HCEC 1CT (cell line): ENCODE results near the gene PPP1R7.
"Not testable (repeated sequence)": the region's sequence is repeated elsewhere in the genome, so short reads cannot be mapped to it uniquely, and the experiment has no call there.

Experiments
- DNase-seq: peaks from one replicate; pipeline ENCODE4 v3.0.0-alpha.2; 2017

PPP1R7 gene

GRCh38 chr2:241177526-241178334 lies 27.5 kb downstream of the PPP1R7 start:
- no peak for DNase-seq

- DNase-seq: no peak
These were observed 28.7 kb downstream of the PPP1R7 start for GRCh38 chr2:241178961-241179360.

GRCh38 chr2:241179899-241180298 lies 29.6 kb downstream of the PPP1R7 start:
- no peak for DNase-seq

- no peak for DNase-seq
These were observed 30.2 kb downstream of the PPP1R7 start for GRCh38 chr2:241180495-241180894.

- DNase-seq: no peak
These were observed 31.9 kb downstream of the PPP1R7 start for GRCh38 chr2:241182126-241182525.

GRCh38 chr2:241182531-241183133 lies 32.4 kb downstream of the PPP1R7 start:
- no peak for DNase-seq

GRCh38 chr2:241183221-241183620 lies 33.0 kb downstream of the PPP1R7 start:
- no peak for DNase-seq

- no peak for DNase-seq
These were observed 34.6 kb downstream of the PPP1R7 start for GRCh38 chr2:241184901-241185300.

GRCh38 chr2:241185961-241186360 lies 35.7 kb downstream of the PPP1R7 start:
- DNase-seq: no peak

GRCh38 chr2:241187101-241187917 lies 37.0 kb downstream of the PPP1R7 start:
- no peak for DNase-seq

- no peak for DNase-seq
These were observed 37.6 kb downstream of the PPP1R7 start for GRCh38 chr2:241187918-241188234.

GRCh38 chr2:241188361-241189092 lies 38.3 kb downstream of the PPP1R7 start, which contains the start of gene ANO7:
ANO7 (plus strand) TSS chr2:241188677; CDS start chr2:241190064, 1,387 bp downstream.
- DNase-seq: no peak

- no peak for DNase-seq
These were observed 39.0 kb downstream of the PPP1R7 start for GRCh38 chr2:241189093-241189855.

GRCh38 chr2:241189856-241190201 lies 39.6 kb downstream of the PPP1R7 start:
- DNase-seq: no peak

GRCh38 chr2:241190291-241190981 lies 40.2 kb downstream of the PPP1R7 start:
- no peak for DNase-seq

- DNase-seq: no peak
These were observed 40.8 kb downstream of the PPP1R7 start for GRCh38 chr2:241191081-241191480.

- no peak for DNase-seq
These were observed 43.0 kb downstream of the PPP1R7 start for GRCh38 chr2:241193271-241193670.

- no peak for DNase-seq
These were observed 44.5 kb downstream of the PPP1R7 start for GRCh38 chr2:241194811-241195210.

GRCh38 chr2:241195506-241196130 lies 45.4 kb downstream of the PPP1R7 start:
- DNase-seq: no peak

GRCh38 chr2:241197246-241197645 lies 47.0 kb downstream of the PPP1R7 start:
- not testable (repeated sequence) for DNase-seq

GRCh38 chr2:241197947-241198346 lies 47.7 kb downstream of the PPP1R7 start:
- DNase-seq: no peak
